Upper lobe of right lung (tissue), 1 donor: ENCODE results near the gene ENOX1. TPM values are rescaled to one million over a fixed set of nuclear protein-coding genes. Genes with fewer than 3 reads are reported as not detected.

Experiments
- ATAC-seq: fragments of 200-7000 bp; cut with Tn5 transposase; one replicate; pipeline ENCODE4 v1.9.1; 2020; ENCODE audit warnings: mild to moderate bottlenecking, moderate library complexity
- DNase-seq: peaks from one replicate; pipeline ENCODE4 v3.0.0-alpha.2; 2020
- H3K27ac ChIP-seq: fragments of 200-600 bp; one replicate; pipeline ENCODE4 v1.8.0; 2022
- H3K27me3 ChIP-seq: fragments of 200-600 bp; one replicate; pipeline ENCODE4 v1.8.0; 2022; ENCODE audit warnings: mild to moderate bottlenecking
- H3K36me3 ChIP-seq: fragments of 200-600 bp; one replicate; pipeline ENCODE4 v1.8.0; 2022
- H3K4me1 ChIP-seq: fragments of 200-600 bp; one replicate; pipeline ENCODE4 v1.8.0; 2022
- H3K4me3 ChIP-seq: fragments of 200-600 bp; one replicate; pipeline ENCODE4 v1.8.0; 2022; ENCODE audit warnings: mild to moderate bottlenecking
- H3K9me3 ChIP-seq: fragments of 200-600 bp; one replicate; pipeline ENCODE4 v1.8.0; 2022
- intact Hi-C: fragments of 100-400 bp; cut with DNase I; formaldehyde crosslinking; loops from one replicate; pipeline ENCODE4 v1.11.0; 2022
- total RNA-seq: library from RNA; stranded (reverse); fragmentation: NEBNext Ultra II Directional; extraction: Animal tissue kit (Norgen Biotek cat#: 25700); gene quantifications from one replicate; pipeline ENCODE4 v1.2.1, GENCODE V29; 2021
- TF ChIP-seq, protein P1 (sequence below): fragments of 200-600 bp; IDR thresholded peaks from one replicate; pipeline ENCODE4 v1.8.0; 2022; ENCODE audit warnings: antibody characterized with exemption
- donor health status: DM: no; HTN: yes; CAD: no; lungs with severe emphysema.

ENOX1 gene
- total RNA-seq, 1 donor from 2014 or later, result 0.69 TPM

GRCh38 chr13:43512221-43512620, 274.6 kb downstream of the ENOX1 start:
- H3K27ac ChIP-seq, result no peak overlapping the region
- no peak for ATAC-seq
- no peaks in the 10 kb centered on the region for H3K9me3 ChIP-seq
- DNase-seq, result no peak
- no peaks in the 10 kb centered on the region for H3K36me3 ChIP-seq
- TF ChIP-seq, protein P1, sequence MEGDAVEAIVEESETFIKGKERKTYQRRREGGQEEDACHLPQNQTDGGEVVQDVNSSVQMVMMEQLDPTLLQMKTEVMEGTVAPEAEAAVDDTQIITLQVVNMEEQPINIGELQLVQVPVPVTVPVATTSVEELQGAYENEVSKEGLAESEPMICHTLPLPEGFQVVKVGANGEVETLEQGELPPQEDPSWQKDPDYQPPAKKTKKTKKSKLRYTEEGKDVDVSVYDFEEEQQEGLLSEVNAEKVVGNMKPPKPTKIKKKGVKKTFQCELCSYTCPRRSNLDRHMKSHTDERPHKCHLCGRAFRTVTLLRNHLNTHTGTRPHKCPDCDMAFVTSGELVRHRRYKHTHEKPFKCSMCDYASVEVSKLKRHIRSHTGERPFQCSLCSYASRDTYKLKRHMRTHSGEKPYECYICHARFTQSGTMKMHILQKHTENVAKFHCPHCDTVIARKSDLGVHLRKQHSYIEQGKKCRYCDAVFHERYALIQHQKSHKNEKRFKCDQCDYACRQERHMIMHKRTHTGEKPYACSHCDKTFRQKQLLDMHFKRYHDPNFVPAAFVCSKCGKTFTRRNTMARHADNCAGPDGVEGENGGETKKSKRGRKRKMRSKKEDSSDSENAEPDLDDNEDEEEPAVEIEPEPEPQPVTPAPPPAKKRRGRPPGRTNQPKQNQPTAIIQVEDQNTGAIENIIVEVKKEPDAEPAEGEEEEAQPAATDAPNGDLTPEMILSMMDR, result no peak
- intact Hi-C loops, result no loop called here
- H3K27me3 ChIP-seq, result no peaks in the 10 kb centered on the region
- H3K4me3 ChIP-seq, result no peak overlapping the region
- peaks cover 6% of the 10 kb centered on the region for H3K4me1 ChIP-seq

DNA sequence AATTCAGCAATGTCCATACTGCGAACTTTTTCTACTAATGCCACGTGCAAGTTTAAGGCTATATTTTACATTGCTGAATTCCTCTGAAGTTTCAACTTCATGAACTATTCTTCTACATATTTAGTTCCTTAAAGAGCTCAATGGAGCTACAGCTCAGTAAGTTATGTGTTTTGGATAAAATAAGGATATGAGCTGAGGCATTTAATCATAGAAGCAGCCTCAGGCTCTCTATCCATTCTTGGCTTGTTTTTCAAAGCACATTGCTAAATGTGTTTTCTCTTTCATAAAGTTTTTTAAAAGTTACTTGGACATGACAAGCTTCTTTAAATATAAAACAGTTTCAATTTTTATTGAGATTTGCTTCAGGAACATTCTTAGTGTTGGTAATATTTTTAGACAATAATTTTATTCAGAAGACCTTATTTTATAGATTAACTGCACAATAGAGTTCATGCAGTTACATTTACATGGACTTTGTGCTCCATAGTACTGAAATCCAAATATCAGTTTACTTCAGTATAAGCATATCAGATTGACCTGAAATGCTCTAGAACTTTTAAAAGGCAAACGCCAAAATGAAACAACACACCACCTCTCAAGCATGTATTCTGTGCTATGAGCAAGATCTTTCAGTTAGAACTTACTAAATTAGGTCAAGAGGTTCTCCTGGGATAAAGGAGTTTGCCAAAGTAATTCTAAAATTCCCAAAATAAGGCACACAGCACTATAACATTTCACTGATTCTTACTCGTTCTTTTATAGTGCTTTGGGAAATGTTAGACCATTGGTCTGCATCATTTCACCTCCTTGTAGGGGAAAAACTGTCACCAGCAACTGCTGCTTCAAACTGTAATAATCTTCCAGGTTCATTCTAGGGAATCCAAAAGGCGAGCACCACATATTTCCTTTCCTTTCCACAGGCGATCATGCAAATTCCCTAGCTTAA, 275.5 kb downstream of the ENOX1 start:
- no peak overlapping the region for H3K27ac ChIP-seq
- ATAC-seq, result no peak
- intact Hi-C loops, result no loop called here
- no peaks in the 10 kb centered on the region for H3K27me3 ChIP-seq
- DNase-seq, result no peak
- H3K4me3 ChIP-seq, result no peak overlapping the region
- H3K9me3 ChIP-seq, result no peaks in the 10 kb centered on the region
- no peaks in the 10 kb centered on the region for H3K36me3 ChIP-seq
- TF ChIP-seq, protein P1, result no peak
- peaks cover 6% of the 10 kb centered on the region for H3K4me1 ChIP-seq

DNA sequence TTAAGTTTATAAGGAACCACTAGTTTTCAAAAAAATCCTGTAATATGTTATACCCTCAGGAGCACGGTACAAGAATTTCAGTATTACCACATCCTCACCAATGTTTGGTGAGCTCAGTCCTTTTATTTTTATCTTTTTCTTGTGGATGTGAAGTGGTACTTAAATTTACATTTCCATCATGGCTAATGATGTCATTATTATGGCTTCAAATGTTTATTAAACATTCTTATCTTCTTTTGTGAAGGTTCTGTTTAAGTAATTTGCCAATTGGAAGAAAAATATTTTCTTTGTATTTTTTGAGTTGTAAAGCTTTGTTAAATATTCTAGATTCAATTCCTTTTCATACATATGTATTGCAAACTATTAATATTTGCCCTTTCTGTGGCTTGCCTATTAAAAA, 291.0 kb downstream of the ENOX1 start:
- Histone ChIP-seq H3K4me1 (no peaks in the 10 kb centered on the region), H3K27ac (no peak overlapping the region), H3K9me3 (no peaks in the 10 kb centered on the region), H3K27me3 (no peaks in the 10 kb centered on the region), H3K4me3 (no peak overlapping the region), H3K36me3 (no peaks in the 10 kb centered on the region)
- DNase-seq (no peak), ATAC-seq (no peak)
- TF ChIP-seq, protein P1, result no peak
- intact Hi-C loops, result no loop called here

GRCh38 chr13:43494206-43494605, 292.6 kb downstream of the ENOX1 start:
- no peaks in the 10 kb centered on the region for H3K36me3 ChIP-seq
- DNase-seq (no peak), ATAC-seq (no peak)
- H3K27me3 ChIP-seq, result no peaks in the 10 kb centered on the region
- no peak overlapping the region for H3K27ac ChIP-seq
- no peaks in the 10 kb centered on the region for H3K4me1 ChIP-seq
- no peak overlapping the region for H3K4me3 ChIP-seq
- H3K9me3 ChIP-seq, result no peaks in the 10 kb centered on the region
- TF ChIP-seq, protein P1, result no peak
- intact Hi-C loops, result no loop called here

DNA sequence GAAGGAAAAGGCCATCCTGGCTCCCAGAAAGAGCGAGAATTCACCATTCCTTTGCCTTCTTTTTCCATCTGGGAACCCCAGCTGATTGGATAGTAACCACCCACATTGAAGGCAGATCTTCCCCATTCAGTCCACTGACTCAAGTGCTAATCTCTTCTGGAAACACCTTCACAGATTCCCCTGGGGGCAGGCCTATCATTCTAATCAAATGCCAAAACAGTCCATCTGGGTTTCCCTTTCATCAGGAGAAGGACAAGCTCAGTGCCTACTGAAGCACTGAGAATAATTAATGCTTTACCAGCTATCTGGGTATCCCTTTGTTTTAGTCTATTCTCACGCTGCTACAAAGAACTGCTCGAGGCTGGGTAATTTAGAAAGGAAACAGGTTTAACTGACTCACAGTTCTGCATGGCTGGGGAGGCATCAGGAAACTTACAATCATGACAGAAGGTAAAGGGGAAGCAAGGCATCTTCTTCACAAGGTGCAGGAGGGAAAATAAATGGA, 293.2 kb downstream of the ENOX1 start:
- no peak overlapping the region for H3K27ac ChIP-seq
- no peak for ATAC-seq
- no peak overlapping the region for H3K4me3 ChIP-seq
- no peaks in the 10 kb centered on the region for H3K4me1 ChIP-seq
- TF ChIP-seq, protein P1, result no peak
- no peaks in the 10 kb centered on the region for H3K27me3 ChIP-seq
- DNase-seq, result no peak
- H3K9me3 ChIP-seq, result no peaks in the 10 kb centered on the region
- H3K36me3 ChIP-seq, result no peaks in the 10 kb centered on the region
- intact Hi-C loops, result no loop called here
